Loucy (cell line): ENCODE measurements around the gene TRIM45.
"Not testable (repeated sequence)": the region's sequence is repeated elsewhere in the genome, so short reads cannot be mapped to it uniquely, and the experiment has no call there.

ENCODE experiments used
- CTCF ChIP-seq: fragments of 200-600 bp; sonication (generic); conservative IDR thresholded peaks from 2 replicates; pipeline ENCODE4 v1.5.1; 2014; ENCODE audit warnings: mild to moderate bottlenecking, antibody characterized with exemption, low read length
- EZH2phosphoT487 ChIP-seq: fragments of 200-600 bp; IDR thresholded peaks from 2 replicates; pipeline ENCODE4 v1.6.1; 2018; ENCODE audit warnings: antibody characterized with exemption, mild to moderate bottlenecking, moderate library complexity, borderline replicate concordance

- not testable (repeated sequence) for TF ChIP-seq CTCF, EZH2phosphoT487
These were observed 19.7 kb downstream of the TRIM45 start for GRCh38 chr1:117101858-117102257.
